Ureter (tissue), 1 donor: ENCODE results near the gene ZNF652. TPM values are rescaled to one million over a fixed set of nuclear protein-coding genes. Genes with fewer than 3 reads are reported as not detected.
"Not testable (repeated sequence)": the region's sequence is repeated elsewhere in the genome, so short reads cannot be mapped to it uniquely, and the experiment has no call there.

Source experiments
- DNase-seq: peaks from one replicate; pipeline ENCODE4 v3.0.0-alpha.2; 2020; ENCODE audit warnings: low spot score
- total RNA-seq: library from RNA; stranded (reverse); gene quantifications from one replicate; pipeline ENCODE4 v1.2.4, GENCODE V29; 2023
- donor health status: DM: yes; HTN: yes; CAD: no.

Gene ZNF652
- 44.6 TPM for total RNA-seq

- peak; percentile 94 for DNase-seq
Observed at GRCh38 chr17:49361902-49362722, at the start of gene ZNF652. ZNF652 (minus strand) TSS chr17:49362250; CDS start chr17:49317725, 44,525 bp downstream.

GRCh38 chr17:49409066-49409465 lies 47.0 kb upstream of the ZNF652 start:
- no peak for DNase-seq

GRCh38 chr17:49407981-49408501 lies 46.0 kb upstream of the ZNF652 start:
- peak; percentile 77 for DNase-seq

- peak; percentile 13 for DNase-seq
Observed at GRCh38 chr17:49407086-49407485, 45.0 kb upstream of the ZNF652 start.

GRCh38 chr17:49406421-49407061 lies 44.5 kb upstream of the ZNF652 start:
- DNase-seq = peak; percentile 39

GRCh38 chr17:49404906-49405305 lies 42.9 kb upstream of the ZNF652 start:
- DNase-seq = no peak

GRCh38 chr17:49404361-49404760 lies 42.3 kb upstream of the ZNF652 start:
- DNase-seq = no peak

- no peak for DNase-seq
Observed at GRCh38 chr17:49403514-49404289, 41.7 kb upstream of the ZNF652 start.

- DNase-seq = no peak
Observed at GRCh38 chr17:49402706-49403105, 40.7 kb upstream of the ZNF652 start.

- DNase-seq = no peak
Observed at GRCh38 chr17:49401971-49402611, 40.0 kb upstream of the ZNF652 start.

- no peak for DNase-seq
Observed at GRCh38 chr17:49399995-49400394, 37.9 kb upstream of the ZNF652 start.

GRCh38 chr17:49397586-49397985 lies 35.5 kb upstream of the ZNF652 start:
- no peak for DNase-seq

- no peak for DNase-seq
Observed at GRCh38 chr17:49393491-49394255, 31.6 kb upstream of the ZNF652 start.

- DNase-seq = peak; percentile 62
Observed at GRCh38 chr17:49390548-49391324, 28.7 kb upstream of the ZNF652 start.

- not testable (repeated sequence) for DNase-seq
Observed at GRCh38 chr17:49389514-49390347, 27.7 kb upstream of the ZNF652 start.

GRCh38 chr17:49388692-49389513 lies 26.9 kb upstream of the ZNF652 start:
- DNase-seq = no peak

- DNase-seq = no peak
Observed at GRCh38 chr17:49388290-49388640, 26.2 kb upstream of the ZNF652 start.
